DND-41 (cell line): ENCODE results near the gene BAZ2A.
A peak's percentile ranks its signal among the peaks of the same experiment; 100 is the strongest.

Experiments
- ATAC-seq: fragments of 200-7000 bp; cut with Tn5 transposase; 3 replicates; pipeline ENCODE4 v1.9.1; 2021; ENCODE audit warnings: low read depth; ENCODE audit not compliant: insufficient read depth
- DNase-seq: peaks from one replicate; pipeline ENCODE4 v3.0.0-alpha.2; 2020
- H2AFZ ChIP-seq: 2 replicates; pipeline ENCODE4 v1.6.0; 2012; ENCODE audit warnings: low read depth, low read length
- H3K27ac ChIP-seq: 2 replicates; pipeline ENCODE4 v1.5.1; 2012; ENCODE audit warnings: low read length, inconsistent platforms
- H3K27me3 ChIP-seq: fragments of 200-600 bp; sonication (generic); 2 replicates; pipeline ENCODE4 v1.6.0; 2012; ENCODE audit warnings: low read length, mild to moderate bottlenecking, inconsistent platforms; ENCODE audit not compliant: insufficient read depth, poor library complexity
- H3K36me3 ChIP-seq: 2 replicates; pipeline ENCODE4 v1.5.1; 2012; ENCODE audit warnings: low read length, inconsistent platforms; ENCODE audit not compliant: insufficient read depth
- H3K4me1 ChIP-seq: 2 replicates; pipeline ENCODE4 v1.5.1; 2012; ENCODE audit warnings: mild to moderate bottlenecking, low read length; ENCODE audit not compliant: insufficient read depth
- H3K4me2 ChIP-seq: 2 replicates; pipeline ENCODE4 v1.6.0; 2012; ENCODE audit warnings: mild to moderate bottlenecking, moderate library complexity, low read length, inconsistent platforms; ENCODE audit not compliant: insufficient read depth
- H3K4me3 ChIP-seq, 2 experiments: fragments of 200-600 bp in 1 of 2; shearing (Covaris generic) in 1 of 2; 2 replicates each; pipeline ENCODE4 v1.5.1; 2012 to 2016; ENCODE audit warnings: inconsistent platforms in 2 of 2, low read length in 2 of 2, mild to moderate bottlenecking in 2 of 2, low read depth in 1 of 2, moderate library complexity in 1 of 2
- H3K79me2 ChIP-seq: 2 replicates; pipeline ENCODE4 v1.6.0; 2012; ENCODE audit warnings: low read length, inconsistent platforms; ENCODE audit not compliant: insufficient read depth
- H3K9ac ChIP-seq: 2 replicates; pipeline ENCODE4 v1.6.0; 2012; ENCODE audit warnings: low read depth, mild to moderate bottlenecking, inconsistent platforms, low read length, moderate library complexity
- H3K9me3 ChIP-seq: 2 replicates; pipeline ENCODE4 v1.5.1; 2012; ENCODE audit warnings: low read length, moderate library complexity, mild to moderate bottlenecking, inconsistent platforms; ENCODE audit not compliant: insufficient read depth, severe bottlenecking
- H4K20me1 ChIP-seq: 2 replicates; pipeline ENCODE4 v1.6.0; 2012; ENCODE audit warnings: low read length; ENCODE audit not compliant: insufficient read depth
- EZH2 ChIP-seq: IDR thresholded peaks from 3 replicates; pipeline ENCODE4 v1.6.1; 2012; ENCODE audit warnings: borderline replicate concordance, low read depth, mild to moderate bottlenecking, moderate library complexity, low read length, inconsistent platforms; ENCODE audit not compliant: severe bottlenecking
- TF ChIP-seq, protein P1 (sequence below): IDR thresholded peaks from 2 replicates; pipeline ENCODE4 v1.5.1; 2012; ENCODE audit warnings: borderline replicate concordance, low read length, moderate library complexity, mild to moderate bottlenecking; ENCODE audit not compliant: poor library complexity, severe bottlenecking; ENCODE audit errors: extremely low read depth

Gene BAZ2A

DNA sequence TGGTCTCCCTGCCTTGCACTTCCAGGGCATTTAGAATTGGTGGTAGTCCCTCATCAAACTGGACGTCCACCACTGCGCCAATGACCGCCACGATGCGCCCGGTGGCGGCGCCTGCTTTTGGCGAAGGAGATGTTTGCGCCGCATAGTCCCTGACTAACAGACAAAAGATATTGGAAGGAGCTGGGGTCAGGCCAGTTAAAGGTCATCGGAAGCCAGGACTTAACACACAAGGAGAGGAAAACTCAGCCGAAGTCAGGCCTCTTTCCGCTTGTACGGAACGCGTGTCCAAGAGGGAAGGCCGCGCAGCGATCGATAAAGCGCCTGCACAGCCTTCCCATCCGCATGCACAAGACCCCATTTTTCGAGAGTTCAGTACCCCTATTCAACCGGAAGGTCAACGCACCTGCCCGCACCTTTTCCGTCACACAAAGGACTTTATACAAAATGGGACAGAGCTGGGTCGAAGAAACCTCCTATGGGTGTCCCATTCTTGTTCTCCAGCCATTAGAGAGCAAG is 15.1 kb upstream of the BAZ2A start:
- Histone ChIP-seq H3K9ac (peak overlapping the region; percentile 95), H3K27me3 (no peaks in the 10 kb centered on the region), H3K9me3 (no peaks in the 10 kb centered on the region), H2AFZ (peak overlapping the region; percentile 77), H3K79me2 (peaks cover 51% of the 10 kb centered on the region), H4K20me1 (peaks cover 31% of the 10 kb centered on the region), H3K4me1 (peaks cover 32% of the 10 kb centered on the region), H3K4me3 (peak overlapping the region; percentile 94 to 95), H3K4me2 (peak overlapping the region; percentile 92), H3K27ac (peak overlapping the region; percentile 97), H3K36me3 (peaks cover 53% of the 10 kb centered on the region)
- ATAC-seq = no peak
- TF ChIP-seq, protein P1, sequence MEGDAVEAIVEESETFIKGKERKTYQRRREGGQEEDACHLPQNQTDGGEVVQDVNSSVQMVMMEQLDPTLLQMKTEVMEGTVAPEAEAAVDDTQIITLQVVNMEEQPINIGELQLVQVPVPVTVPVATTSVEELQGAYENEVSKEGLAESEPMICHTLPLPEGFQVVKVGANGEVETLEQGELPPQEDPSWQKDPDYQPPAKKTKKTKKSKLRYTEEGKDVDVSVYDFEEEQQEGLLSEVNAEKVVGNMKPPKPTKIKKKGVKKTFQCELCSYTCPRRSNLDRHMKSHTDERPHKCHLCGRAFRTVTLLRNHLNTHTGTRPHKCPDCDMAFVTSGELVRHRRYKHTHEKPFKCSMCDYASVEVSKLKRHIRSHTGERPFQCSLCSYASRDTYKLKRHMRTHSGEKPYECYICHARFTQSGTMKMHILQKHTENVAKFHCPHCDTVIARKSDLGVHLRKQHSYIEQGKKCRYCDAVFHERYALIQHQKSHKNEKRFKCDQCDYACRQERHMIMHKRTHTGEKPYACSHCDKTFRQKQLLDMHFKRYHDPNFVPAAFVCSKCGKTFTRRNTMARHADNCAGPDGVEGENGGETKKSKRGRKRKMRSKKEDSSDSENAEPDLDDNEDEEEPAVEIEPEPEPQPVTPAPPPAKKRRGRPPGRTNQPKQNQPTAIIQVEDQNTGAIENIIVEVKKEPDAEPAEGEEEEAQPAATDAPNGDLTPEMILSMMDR = no peak
- no peak for TF ChIP-seq EZH2
- DNase-seq = peak; percentile 24

DNA sequence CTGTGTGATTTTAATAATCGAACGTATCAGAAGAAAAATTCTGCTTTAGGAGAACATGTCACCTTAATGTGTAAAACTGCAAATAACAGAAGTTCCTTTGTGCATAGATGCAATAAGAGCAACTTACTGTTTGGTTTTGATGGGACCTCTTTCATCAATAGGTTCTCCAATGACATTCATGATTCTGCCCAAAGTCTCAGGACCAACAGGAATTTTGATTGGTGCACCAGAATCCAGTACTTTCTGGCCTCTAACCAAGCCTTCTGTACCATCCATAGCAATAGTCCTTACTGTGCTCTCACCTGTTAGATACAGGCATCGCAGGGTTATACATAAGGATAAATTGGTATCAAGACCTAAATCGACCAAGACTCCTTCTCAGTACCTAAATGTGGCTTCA is 14.5 kb upstream of the BAZ2A start:
- H3K27ac ChIP-seq = peak overlapping the region; percentile 97
- peak overlapping the region; percentile 95 for H3K9ac ChIP-seq
- no peaks in the 10 kb centered on the region for H3K27me3 ChIP-seq
- peaks cover 35% of the 10 kb centered on the region for H4K20me1 ChIP-seq
- H3K36me3 ChIP-seq = peaks cover 60% of the 10 kb centered on the region
- H3K79me2 ChIP-seq = peaks cover 51% of the 10 kb centered on the region
- H2AFZ ChIP-seq = no peak overlapping the region
- H3K4me3 ChIP-seq = peak overlapping the region; percentile 94 to 95
- TF ChIP-seq, protein P1 = no peak
- TF ChIP-seq EZH2 = no peak
- H3K4me1 ChIP-seq = peaks cover 32% of the 10 kb centered on the region
- H3K9me3 ChIP-seq = no peaks in the 10 kb centered on the region
- DNase-seq (no peak), ATAC-seq (no peak)
- H3K4me2 ChIP-seq = peak overlapping the region; percentile 92

DNA sequence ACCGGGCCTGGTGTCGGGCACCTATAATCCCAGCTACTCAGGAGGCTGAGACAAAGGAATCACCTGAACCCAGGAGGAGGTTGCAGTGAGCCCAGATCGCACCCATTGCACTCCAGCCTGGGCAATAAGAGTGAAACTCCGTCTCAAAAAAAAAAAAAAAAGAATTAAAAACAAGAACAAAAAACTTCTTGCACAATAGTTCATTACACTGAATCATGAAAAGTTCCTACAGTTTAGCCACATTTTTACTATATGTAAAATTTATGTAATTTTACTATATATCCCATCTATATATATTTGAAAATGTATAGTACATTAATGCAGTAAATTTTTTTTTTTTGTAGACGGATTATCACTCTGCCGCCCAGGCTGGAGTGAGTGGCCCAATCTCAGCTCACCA is 11.1 kb upstream of the BAZ2A start:
- H2AFZ ChIP-seq = no peak overlapping the region
- no peak overlapping the region for H3K4me2 ChIP-seq
- H3K79me2 ChIP-seq = peaks cover 47% of the 10 kb centered on the region
- H3K9me3 ChIP-seq = no peaks in the 10 kb centered on the region
- no peak overlapping the region for H3K27ac ChIP-seq
- no peak overlapping the region for H3K4me3 ChIP-seq
- no peak overlapping the region for H3K9ac ChIP-seq
- ATAC-seq (no peak), DNase-seq (no peak)
- no peak for TF ChIP-seq EZH2
- TF ChIP-seq, protein P1 = no peak
- peaks cover 37% of the 10 kb centered on the region for H4K20me1 ChIP-seq
- H3K4me1 ChIP-seq = peaks cover 41% of the 10 kb centered on the region
- H3K27me3 ChIP-seq = no peaks in the 10 kb centered on the region
- peaks cover 80% of the 10 kb centered on the region for H3K36me3 ChIP-seq

DNA sequence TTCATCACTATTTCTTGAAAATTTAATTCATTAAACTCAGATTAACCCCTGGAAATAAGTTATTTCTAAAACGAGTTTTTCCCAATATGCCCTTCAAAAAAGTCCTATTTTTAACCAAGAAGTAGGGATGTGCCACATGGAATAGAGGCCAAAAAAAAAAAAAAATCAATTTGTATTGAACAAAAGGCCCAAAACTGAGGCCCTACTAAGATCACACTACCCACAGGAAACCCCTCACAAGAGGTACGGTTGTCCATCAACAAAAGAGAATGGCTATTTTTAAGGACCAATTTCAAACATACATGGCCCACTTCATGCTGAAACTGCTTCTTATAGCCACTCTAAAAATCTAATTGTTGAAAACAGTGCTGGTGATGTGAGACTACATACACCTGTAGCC is 7.5 kb upstream of the BAZ2A start:
- no peak for DNase-seq
- Histone ChIP-seq H3K79me2 (peaks cover 44% of the 10 kb centered on the region), H3K4me2 (no peak overlapping the region), H4K20me1 (peaks cover 13% of the 10 kb centered on the region), H2AFZ (no peak overlapping the region), H3K27me3 (no peaks in the 10 kb centered on the region), H3K9me3 (no peaks in the 10 kb centered on the region), H3K9ac (no peak overlapping the region), H3K27ac (no peak overlapping the region; the same call in none of the 2 replicates), H3K36me3 (peaks cover 49% of the 10 kb centered on the region), H3K4me1 (peaks cover 55% of the 10 kb centered on the region), H3K4me3 (no peak overlapping the region)
- TF ChIP-seq EZH2 = no peak
- TF ChIP-seq, protein P1 = no peak
- ATAC-seq = no peak
